ENCODE data around the gene MAP4K2. TPM values are rescaled to one million over a fixed set of nuclear protein-coding genes. Genes with fewer than 3 reads are reported as not detected.

Gene MAP4K2
- total and polyA plus RNA-seq, 7 donors = 9.0 to 23.5 (median 13.6) TPM

GRCh38 chr11:64793271-64794160, 9.5 kb downstream of the MAP4K2 start:
- H3K36me3 ChIP-seq = peaks cover 4 to 50% (median 12%) of the 10 kb centered on the region in 4 donors

GRCh38 chr11:64792482-64792881, 10.5 kb downstream of the MAP4K2 start:
- Histone ChIP-seq H3K27me3 (no peaks in the 10 kb centered on the region), H3K4me3 (no peak overlapping the region), H3K36me3 (peaks cover 4 to 50% (median 12%) of the 10 kb centered on the region in 4 donors), H3K27ac (no peak overlapping the region), H3K9me3 (no peaks in the 10 kb centered on the region), H3K4me1 (peaks cover 0 to 7% (median 4%) of the 10 kb centered on the region in 4 donors)
- intact Hi-C loops (cut with DNase I) = no loop called here
- DNase-seq = no peak
- 94 to 97% methylated on average over 4 of the region's 4 CpGs for WGBS, 2 donors
- TF ChIP-seq POLR2A (IDR thresholded peaks at IDR 0.05) (no peak), EP300 (IDR thresholded peaks at IDR 0.05) (no peak), CTCF (IDR thresholded peaks at IDR 0.05) (no peak), POLR2AphosphoS5 (IDR thresholded peaks at IDR 0.05) (no peak)

More at GRCh38 chr11:64793271-64794160, 9.5 kb downstream of the MAP4K2 start:
- no peak for TF ChIP-seq EP300 (IDR thresholded peaks at IDR 0.05)
- TF ChIP-seq CTCF (IDR thresholded peaks at IDR 0.05) = no peak
- no peak for TF ChIP-seq POLR2AphosphoS5 (IDR thresholded peaks at IDR 0.05)
- no peak overlapping the region for H3K27ac ChIP-seq
- peak; percentile 69 for DNase-seq
- no peaks in the 10 kb centered on the region for H3K27me3 ChIP-seq
- intact Hi-C loops (cut with DNase I) = no loop called here
- no peaks in the 10 kb centered on the region for H3K9me3 ChIP-seq
- WGBS, 2 donors = 67 to 89% methylated on average over 11 of the region's 11 CpGs
- no peaks in the 10 kb centered on the region for H3K4me1 ChIP-seq
- no peak overlapping the region for H3K4me3 ChIP-seq

- Histone ChIP-seq H3K27ac (no peak overlapping the region), H3K9me3 (no peaks in the 10 kb centered on the region), H3K36me3 (peaks cover 0 to 44% (median 10%) of the 10 kb centered on the region in 4 donors), H3K4me3 (no peak overlapping the region), H3K27me3 (no peaks in the 10 kb centered on the region), H3K4me1 (peaks cover 0 to 9% (median 6%) of the 10 kb centered on the region in 4 donors)
- TF ChIP-seq POLR2A (IDR thresholded peaks at IDR 0.05) (no peak), CTCF (IDR thresholded peaks at IDR 0.05) (no peak), POLR2AphosphoS5 (IDR thresholded peaks at IDR 0.05) (no peak), EP300 (IDR thresholded peaks at IDR 0.05) (no peak)
- peak; percentile 64 for DNase-seq
- WGBS, 2 donors = 95 to 97% methylated on average over 14 of the region's 14 CpGs
- intact Hi-C loops (cut with DNase I) = no loop called here
Observed at GRCh38 chr11:64791781-64792291, 11.2 kb downstream of the MAP4K2 start.

- 88 to 93% methylated on average over 25 of the region's 25 CpGs for WGBS, 2 donors
- intact Hi-C loops (cut with DNase I) = no loop called here
- Histone ChIP-seq H3K27me3 (no peaks in the 10 kb centered on the region), H3K27ac (no peak overlapping the region), H3K4me1 (peaks cover 0 to 9% (median 6%) of the 10 kb centered on the region in 4 donors), H3K4me3 (no peak overlapping the region), H3K36me3 (peaks cover 0 to 30% (median 6%) of the 10 kb centered on the region in 4 donors), H3K9me3 (no peaks in the 10 kb centered on the region)
- no peak for TF ChIP-seq POLR2AphosphoS5 (IDR thresholded peaks at IDR 0.05)
- TF ChIP-seq EP300 (IDR thresholded peaks at IDR 0.05) = no peak
- no peak for TF ChIP-seq POLR2A (IDR thresholded peaks at IDR 0.05)
- TF ChIP-seq CTCF (IDR thresholded peaks at IDR 0.05) = no peak
- DNase-seq = peak; percentile 59
Observed at GRCh38 chr11:64790205-64791095, 12.6 kb downstream of the MAP4K2 start.

Data from sigmoid colon (tissue), 7 donors.